Transverse colon (tissue), 4 donors: ENCODE data around the gene RINL.

Source experiments
- EP300 ChIP-seq: sonication (generic); formaldehyde crosslinking; IDR thresholded peaks from one replicate; pipeline ENCODE4 v1.6.1; 2017; ENCODE audit warnings: antibody characterized with exemption, low read depth
- POLR2A ChIP-seq: fragments of 450-650 bp; IDR thresholded peaks from one replicate; pipeline ENCODE4 v1.6.1; 2016; ENCODE audit warnings: antibody characterized with exemption, mild to moderate bottlenecking, moderate library complexity
- POLR2AphosphoS5 ChIP-seq, 3 donors: sonication (generic); formaldehyde crosslinking; IDR thresholded peaks; one replicate each; pipeline ENCODE4 v1.6.1; 2016; ENCODE audit warnings: antibody characterized with exemption in 3 of 3
- TF ChIP-seq, protein P1 (sequence below), 5 experiments: fragments of 200-600 bp in 3 of 5; fragments of 450-650 bp in 2 of 5; sonication (generic) in 3 of 5; IDR thresholded peaks; 1 replicate in 2 of 5; 2 replicates in 3 of 5; pipeline ENCODE4 v1.5.1; 2016 to 2017; ENCODE audit warnings: antibody characterized with exemption in 5 of 5, inconsistent platforms in 3 of 5, mild to moderate bottlenecking in 2 of 5, moderate library complexity in 1 of 5

DNA sequence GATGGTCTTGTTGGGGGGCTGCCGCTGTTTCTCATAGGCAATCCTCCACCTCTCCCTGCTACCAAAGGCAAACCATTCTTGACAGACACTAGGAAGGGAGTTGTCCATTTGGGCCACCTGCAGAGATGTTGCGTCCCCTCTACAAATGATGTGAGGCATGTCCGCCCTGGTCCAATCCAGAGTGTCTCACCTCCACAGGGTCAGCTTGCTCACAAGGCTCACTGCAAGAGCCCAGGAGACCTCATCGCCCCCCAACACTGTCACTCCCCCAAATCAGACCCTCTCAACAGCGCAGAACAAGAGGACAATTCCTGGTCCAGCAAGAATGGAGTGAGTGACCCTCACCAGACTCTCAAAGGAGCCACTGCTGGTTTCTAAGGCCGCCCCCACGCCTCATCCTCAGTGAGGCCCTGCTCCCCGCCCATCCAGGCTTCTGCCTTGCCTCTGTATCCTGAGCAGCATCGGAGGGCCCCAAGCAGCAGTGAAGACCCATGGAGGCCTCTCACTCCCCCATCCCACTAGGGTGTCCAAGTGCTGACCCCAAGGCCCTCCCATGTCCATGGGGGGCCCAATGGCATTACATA, 34.8 kb downstream of the RINL start:
- TF ChIP-seq, protein P1, sequence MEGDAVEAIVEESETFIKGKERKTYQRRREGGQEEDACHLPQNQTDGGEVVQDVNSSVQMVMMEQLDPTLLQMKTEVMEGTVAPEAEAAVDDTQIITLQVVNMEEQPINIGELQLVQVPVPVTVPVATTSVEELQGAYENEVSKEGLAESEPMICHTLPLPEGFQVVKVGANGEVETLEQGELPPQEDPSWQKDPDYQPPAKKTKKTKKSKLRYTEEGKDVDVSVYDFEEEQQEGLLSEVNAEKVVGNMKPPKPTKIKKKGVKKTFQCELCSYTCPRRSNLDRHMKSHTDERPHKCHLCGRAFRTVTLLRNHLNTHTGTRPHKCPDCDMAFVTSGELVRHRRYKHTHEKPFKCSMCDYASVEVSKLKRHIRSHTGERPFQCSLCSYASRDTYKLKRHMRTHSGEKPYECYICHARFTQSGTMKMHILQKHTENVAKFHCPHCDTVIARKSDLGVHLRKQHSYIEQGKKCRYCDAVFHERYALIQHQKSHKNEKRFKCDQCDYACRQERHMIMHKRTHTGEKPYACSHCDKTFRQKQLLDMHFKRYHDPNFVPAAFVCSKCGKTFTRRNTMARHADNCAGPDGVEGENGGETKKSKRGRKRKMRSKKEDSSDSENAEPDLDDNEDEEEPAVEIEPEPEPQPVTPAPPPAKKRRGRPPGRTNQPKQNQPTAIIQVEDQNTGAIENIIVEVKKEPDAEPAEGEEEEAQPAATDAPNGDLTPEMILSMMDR (IDR thresholded peaks at IDR 0.05): no peak
- TF ChIP-seq POLR2A (no peak), POLR2AphosphoS5 (IDR thresholded peaks at IDR 0.05) (no peak), EP300 (no peak)
